Osteocyte (in vitro differentiated cells): ENCODE measurements around the gene ZNF526. TPM values are rescaled to one million over a fixed set of nuclear protein-coding genes. Genes with fewer than 3 reads are reported as not detected.

ENCODE experiments used
- DNase-seq: peaks from one replicate; pipeline ENCODE4 v3.0.0; 2021; ENCODE audit warnings: mixed read lengths; ENCODE audit not compliant: unreplicated experiment; ENCODE audit errors: extremely low spot score
- H3K27ac Mint-ChIP-seq: one replicate; pipeline ENCODE4 v1.8.0; 2021; ENCODE audit warnings: mild to moderate bottlenecking, mixed read lengths; ENCODE audit not compliant: unreplicated experiment
- H3K27me3 Mint-ChIP-seq: one replicate; pipeline ENCODE4 v1.8.0; 2021; ENCODE audit warnings: mixed read lengths; ENCODE audit not compliant: unreplicated experiment
- H3K36me3 Mint-ChIP-seq: one replicate; pipeline ENCODE4 v1.8.0; 2021; ENCODE audit warnings: mixed read lengths; ENCODE audit not compliant: unreplicated experiment
- H3K4me1 Mint-ChIP-seq: one replicate; pipeline ENCODE4 v1.8.0; 2021; ENCODE audit warnings: mixed read lengths; ENCODE audit not compliant: unreplicated experiment
- H3K4me3 Mint-ChIP-seq: one replicate; pipeline ENCODE4 v1.8.0; 2021; ENCODE audit warnings: mild to moderate bottlenecking, moderate library complexity, mixed read lengths; ENCODE audit not compliant: unreplicated experiment
- H3K9me3 Mint-ChIP-seq: one replicate; pipeline ENCODE4 v1.8.0; 2021; ENCODE audit warnings: mixed read lengths; ENCODE audit not compliant: unreplicated experiment
- total RNA-seq: library from RNA; stranded (reverse); gene quantifications from 2 replicates; pipeline ENCODE4 v1.2.1, GENCODE V29; 2021
- TF ChIP-seq, protein P1 (sequence below): fragments of 200-600 bp; sonication (generic); IDR thresholded peaks from 2 replicates; pipeline ENCODE4 v1.5.0; 2021; ENCODE audit warnings: antibody characterized with exemption, mild to moderate bottlenecking, moderate library complexity

Gene ZNF526
- total RNA-seq, 1 donor from 2014 or later, result 9.9 TPM

DNA sequence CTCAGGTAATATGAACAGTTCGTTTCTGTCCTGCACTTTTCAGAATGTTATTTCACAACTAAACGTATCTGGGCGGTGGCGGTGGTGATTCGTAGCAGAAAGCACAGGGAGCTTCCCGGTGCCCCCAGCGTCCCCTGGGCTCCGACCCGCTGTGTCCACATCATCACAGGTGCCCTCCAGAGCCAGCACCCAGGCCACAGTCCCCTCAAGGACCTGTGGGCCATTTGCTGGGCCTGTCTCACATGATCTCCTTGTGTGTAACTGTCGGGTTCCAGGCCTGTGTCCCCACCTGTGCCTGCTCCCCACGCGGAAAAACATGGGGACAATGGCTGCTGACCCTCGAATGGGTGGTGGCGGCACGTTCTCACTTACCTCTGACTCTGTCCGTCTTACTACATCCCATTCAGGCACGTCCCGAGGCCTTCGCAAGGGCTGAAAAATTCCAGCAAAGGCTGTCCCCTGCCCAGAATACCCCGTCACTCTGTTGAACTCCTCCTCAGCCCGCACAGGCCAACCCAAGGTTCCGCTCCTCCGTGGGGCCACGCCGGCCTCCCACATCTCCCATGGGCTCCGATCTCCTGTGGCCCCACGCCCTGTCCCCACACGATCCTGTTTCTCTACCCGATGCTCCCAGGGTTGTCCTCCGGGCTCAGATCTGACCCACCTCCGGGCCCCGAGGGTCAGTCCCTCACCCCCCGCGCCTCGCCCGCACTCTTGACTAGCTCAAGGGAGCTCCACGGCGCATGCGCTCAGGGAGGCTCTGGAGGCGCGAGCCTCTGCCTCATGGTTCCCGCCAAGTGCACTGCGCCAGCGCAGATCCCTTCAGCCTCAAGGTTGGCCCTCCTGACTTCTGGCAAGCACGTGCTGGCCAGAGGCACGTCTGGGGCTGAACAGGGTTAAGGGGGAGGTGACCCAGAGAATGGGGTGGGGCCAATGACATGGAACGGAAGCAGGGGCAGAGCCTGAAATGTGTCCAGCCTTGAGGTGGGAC is 23.8 kb upstream of the ZNF526 start:
- no peak overlapping the region for H3K4me3 Mint-ChIP-seq
- peaks cover 7% of the 10 kb centered on the region for H3K9me3 Mint-ChIP-seq
- H3K27me3 Mint-ChIP-seq, result peaks cover 13% of the 10 kb centered on the region
- DNase-seq, result no peak
- TF ChIP-seq, protein P1, sequence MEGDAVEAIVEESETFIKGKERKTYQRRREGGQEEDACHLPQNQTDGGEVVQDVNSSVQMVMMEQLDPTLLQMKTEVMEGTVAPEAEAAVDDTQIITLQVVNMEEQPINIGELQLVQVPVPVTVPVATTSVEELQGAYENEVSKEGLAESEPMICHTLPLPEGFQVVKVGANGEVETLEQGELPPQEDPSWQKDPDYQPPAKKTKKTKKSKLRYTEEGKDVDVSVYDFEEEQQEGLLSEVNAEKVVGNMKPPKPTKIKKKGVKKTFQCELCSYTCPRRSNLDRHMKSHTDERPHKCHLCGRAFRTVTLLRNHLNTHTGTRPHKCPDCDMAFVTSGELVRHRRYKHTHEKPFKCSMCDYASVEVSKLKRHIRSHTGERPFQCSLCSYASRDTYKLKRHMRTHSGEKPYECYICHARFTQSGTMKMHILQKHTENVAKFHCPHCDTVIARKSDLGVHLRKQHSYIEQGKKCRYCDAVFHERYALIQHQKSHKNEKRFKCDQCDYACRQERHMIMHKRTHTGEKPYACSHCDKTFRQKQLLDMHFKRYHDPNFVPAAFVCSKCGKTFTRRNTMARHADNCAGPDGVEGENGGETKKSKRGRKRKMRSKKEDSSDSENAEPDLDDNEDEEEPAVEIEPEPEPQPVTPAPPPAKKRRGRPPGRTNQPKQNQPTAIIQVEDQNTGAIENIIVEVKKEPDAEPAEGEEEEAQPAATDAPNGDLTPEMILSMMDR, result no peak
- H3K36me3 Mint-ChIP-seq, result peaks cover 16% of the 10 kb centered on the region
- H3K27ac Mint-ChIP-seq, result no peak overlapping the region
- no peaks in the 10 kb centered on the region for H3K4me1 Mint-ChIP-seq

DNA sequence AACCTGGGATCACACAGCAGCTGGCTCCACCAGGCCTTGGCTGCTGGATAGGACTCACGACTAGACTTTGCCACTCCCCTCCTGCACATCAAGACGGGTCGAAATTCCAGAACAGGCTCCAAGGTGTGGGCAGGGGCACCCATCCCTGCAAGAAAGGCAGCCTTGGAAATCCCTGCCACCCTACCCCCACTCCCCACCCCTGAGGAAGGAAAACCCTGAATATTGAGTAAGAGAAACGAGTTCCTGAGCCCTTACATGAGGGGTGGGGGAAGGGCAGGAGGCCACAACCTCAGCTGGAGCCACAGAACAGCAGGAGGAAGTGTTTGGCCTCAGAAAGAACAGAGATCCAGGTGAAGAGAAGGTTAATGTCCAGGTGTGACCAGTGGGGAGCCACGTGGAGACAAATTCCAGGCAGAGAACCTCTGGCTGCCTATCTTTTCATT is 22.7 kb upstream of the ZNF526 start:
- Mint-ChIP-seq H3K9me3 (peaks cover 7% of the 10 kb centered on the region), H3K4me1 (no peaks in the 10 kb centered on the region), H3K4me3 (no peak overlapping the region), H3K27ac (no peak overlapping the region), H3K27me3 (peaks cover 4% of the 10 kb centered on the region), H3K36me3 (peaks cover 19% of the 10 kb centered on the region)
- TF ChIP-seq, protein P1, result no peak
- no peak for DNase-seq

DNA sequence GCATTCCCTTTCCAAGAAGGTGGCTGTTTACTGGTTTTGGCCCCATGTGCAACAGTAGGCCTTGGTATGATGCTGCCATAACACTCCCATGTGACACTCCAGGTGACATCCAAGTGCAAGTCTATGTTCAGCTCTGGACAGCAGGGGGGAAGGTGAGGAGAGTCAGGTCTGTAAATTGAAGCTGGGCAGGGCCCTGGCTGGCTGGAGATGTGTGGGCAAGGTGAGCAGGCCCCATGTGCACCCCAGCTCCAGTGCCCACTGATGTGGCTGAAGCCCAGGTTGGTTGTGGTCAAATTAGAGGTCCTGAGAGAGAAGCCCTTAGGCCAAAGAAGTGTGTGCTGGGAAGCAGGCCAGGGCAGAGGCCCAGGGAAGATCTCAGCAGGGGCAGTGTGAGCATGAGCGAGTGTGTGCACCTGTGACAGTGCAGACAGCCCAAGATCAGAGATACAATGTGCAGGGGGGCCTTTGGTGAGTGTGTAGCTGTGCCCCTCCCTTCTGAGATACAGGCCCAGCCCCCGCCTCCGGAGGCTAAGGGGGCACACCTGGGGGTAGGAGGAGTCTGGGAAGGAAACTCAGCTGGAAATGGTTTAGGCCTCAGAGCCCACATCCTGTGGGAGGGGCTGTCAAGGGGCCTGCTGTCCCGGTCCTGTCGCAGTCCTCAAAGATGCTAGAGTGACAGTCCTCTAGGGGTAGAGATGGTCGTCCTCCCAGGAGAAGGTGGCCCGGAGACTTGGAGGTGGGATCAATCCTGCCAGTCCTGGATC is 21.3 kb upstream of the ZNF526 start:
- Mint-ChIP-seq H3K27me3 (peaks cover 2% of the 10 kb centered on the region), H3K4me1 (no peaks in the 10 kb centered on the region), H3K27ac (no peak overlapping the region), H3K4me3 (no peak overlapping the region), H3K9me3 (no peaks in the 10 kb centered on the region), H3K36me3 (peaks cover 30% of the 10 kb centered on the region)
- no peak for DNase-seq
- TF ChIP-seq, protein P1, result no peak

DNA sequence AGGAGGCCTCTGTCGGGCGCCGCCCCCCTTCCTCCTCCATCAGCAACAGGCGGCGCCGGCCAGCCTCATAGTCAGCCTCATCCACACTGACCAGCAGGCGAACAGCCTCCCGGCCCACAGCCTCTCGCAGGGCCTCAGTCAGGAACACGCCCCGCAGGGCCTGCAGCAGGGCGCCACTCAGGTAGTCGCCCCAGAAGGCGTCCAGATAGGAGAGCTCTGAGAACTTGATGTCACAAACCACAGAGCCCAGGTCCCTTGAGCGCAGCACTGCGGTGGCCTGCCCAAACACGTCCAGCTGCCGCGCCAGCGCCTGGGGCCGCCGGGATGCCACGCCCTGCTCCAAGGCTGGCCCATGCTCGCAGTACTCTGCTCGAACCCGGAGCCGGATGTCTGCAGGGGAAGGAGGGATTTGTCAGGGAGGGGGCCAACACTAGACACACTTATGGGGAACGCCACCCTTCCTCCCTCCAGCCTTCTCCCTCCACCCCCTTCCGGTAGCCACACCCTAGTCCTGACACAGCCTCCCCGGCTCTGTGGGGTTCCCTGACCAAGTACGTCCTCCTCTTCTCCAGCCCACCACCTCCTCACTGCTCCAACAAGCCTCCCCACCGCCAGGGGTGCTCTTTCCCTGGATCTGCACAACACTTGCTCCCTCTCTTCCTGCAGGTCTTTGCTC is 20.5 kb upstream of the ZNF526 start:
- Mint-ChIP-seq H3K4me3 (no peak overlapping the region), H3K27me3 (no peaks in the 10 kb centered on the region), H3K4me1 (no peaks in the 10 kb centered on the region), H3K27ac (no peak overlapping the region), H3K36me3 (peaks cover 35% of the 10 kb centered on the region), H3K9me3 (no peaks in the 10 kb centered on the region)
- TF ChIP-seq, protein P1, result no peak
- DNase-seq, result no peak
